ENCODE measurements around the gene SPDYE2.
"Not testable (repeated sequence)": the region's sequence is repeated elsewhere in the genome, so short reads cannot be mapped to it uniquely, and the experiment has no call there.

SPDYE2 gene

GRCh38 chr7:102540604-102541003, 10.4 kb upstream of the SPDYE2 start:
- DNase-seq (ENCODE audit: low read depth): not testable (repeated sequence)

DNA sequence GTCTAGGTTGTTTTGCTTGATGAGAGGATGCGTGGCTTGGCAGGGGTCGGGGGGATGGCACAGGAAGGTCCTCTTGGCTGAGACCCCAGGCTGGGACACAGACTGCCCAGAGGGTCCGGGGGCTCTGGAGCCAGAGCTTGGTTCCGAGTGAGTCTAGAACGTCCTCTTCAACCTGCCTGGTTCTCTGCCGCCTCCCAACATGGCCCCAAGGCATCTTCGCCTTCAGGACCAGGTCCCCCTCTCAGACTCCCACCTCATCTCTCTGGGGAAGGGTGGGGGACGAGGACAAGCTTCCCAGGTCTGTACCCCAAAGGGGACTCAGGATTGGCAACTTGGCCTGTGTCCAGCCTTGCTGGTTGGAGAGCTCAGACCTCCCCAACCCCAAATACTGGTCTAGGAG, 8.9 kb upstream of the SPDYE2 start:
- DNase-seq (ENCODE audit: low read depth): not testable (repeated sequence)

DNA sequence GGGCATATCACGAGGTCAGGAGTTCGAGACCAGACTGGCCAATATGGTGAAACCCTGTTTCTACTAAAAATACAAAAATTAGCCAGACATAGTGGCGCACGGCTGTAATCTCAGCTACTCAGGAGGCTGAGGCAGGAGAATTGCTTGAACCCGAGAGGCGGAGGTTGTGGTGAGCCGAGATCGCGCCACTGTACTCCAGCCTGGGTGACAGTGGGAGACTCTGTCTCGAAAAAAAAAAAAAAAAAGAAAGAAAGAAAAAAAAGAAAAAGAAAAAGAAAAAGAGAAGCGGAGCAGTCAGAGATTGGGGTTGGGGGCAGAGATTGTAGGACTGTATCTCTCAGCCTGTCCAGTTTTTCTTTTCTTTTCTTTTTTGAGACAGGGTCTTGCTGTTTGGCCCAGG, 8.3 kb upstream of the SPDYE2 start:
- DNase-seq (ENCODE audit: low read depth): not testable (repeated sequence)

DNA sequence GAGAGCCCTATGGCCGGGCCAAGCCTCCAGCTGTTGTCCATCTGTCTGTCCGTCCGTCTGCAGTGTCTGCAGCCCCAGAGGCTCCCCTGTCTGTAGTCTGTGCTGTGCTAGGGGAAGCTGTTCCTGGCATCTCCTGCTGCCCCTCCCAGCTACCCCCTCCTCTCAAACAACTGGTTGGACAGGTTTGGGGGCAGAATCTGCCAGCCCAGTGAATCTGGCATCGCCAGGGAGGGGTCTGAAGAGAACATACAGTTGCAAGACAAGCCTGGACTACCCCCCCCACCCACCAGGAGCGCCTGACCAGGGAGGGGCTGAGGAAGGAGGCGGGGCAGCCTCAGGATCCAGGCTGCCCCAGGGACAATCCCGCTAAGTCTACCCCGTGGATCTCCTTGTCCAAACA, 7.4 kb upstream of the SPDYE2 start, which contains the start of gene UPK3BL2:
UPK3BL2 (minus strand) TSS at position 101 of the 400 bp plus-strand sequence; CDS start at position 41, 60 bp downstream.
- DNase-seq (ENCODE audit: low read depth): not testable (repeated sequence)

DNA sequence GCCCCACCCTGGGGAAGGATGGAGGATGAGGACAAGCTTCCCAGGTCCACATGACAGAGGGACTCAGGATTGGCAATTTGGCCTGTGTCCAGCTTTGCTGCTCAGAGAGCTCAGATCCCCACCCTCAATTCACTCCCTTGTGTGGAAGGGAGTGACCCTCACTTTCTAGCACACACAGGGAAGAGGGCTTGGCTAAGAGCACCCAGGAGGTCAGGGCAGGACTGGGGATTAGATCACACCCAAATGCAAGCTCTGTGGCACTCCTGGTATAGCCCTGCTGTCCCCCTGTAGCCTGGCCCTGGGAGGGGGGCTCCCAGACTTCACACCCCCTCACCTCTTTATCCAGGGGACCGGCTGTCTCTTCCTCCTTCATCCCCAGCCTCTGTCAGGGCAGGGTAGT, 6.7 kb upstream of the SPDYE2 start:
- DNase-seq (ENCODE audit: low read depth): not testable (repeated sequence)

GRCh38 chr7:102545288-102545687, 5.7 kb upstream of the SPDYE2 start:
- DNase-seq (ENCODE audit: low read depth): not testable (repeated sequence)

- DNase-seq (ENCODE audit: low read depth): not testable (repeated sequence)
Observed at GRCh38 chr7:102546353-102546752, 4.7 kb upstream of the SPDYE2 start.

- DNase-seq (ENCODE audit: low read depth): not testable (repeated sequence)
Observed at GRCh38 chr7:102568620-102569019, 17.6 kb downstream of the SPDYE2 start.

DNA sequence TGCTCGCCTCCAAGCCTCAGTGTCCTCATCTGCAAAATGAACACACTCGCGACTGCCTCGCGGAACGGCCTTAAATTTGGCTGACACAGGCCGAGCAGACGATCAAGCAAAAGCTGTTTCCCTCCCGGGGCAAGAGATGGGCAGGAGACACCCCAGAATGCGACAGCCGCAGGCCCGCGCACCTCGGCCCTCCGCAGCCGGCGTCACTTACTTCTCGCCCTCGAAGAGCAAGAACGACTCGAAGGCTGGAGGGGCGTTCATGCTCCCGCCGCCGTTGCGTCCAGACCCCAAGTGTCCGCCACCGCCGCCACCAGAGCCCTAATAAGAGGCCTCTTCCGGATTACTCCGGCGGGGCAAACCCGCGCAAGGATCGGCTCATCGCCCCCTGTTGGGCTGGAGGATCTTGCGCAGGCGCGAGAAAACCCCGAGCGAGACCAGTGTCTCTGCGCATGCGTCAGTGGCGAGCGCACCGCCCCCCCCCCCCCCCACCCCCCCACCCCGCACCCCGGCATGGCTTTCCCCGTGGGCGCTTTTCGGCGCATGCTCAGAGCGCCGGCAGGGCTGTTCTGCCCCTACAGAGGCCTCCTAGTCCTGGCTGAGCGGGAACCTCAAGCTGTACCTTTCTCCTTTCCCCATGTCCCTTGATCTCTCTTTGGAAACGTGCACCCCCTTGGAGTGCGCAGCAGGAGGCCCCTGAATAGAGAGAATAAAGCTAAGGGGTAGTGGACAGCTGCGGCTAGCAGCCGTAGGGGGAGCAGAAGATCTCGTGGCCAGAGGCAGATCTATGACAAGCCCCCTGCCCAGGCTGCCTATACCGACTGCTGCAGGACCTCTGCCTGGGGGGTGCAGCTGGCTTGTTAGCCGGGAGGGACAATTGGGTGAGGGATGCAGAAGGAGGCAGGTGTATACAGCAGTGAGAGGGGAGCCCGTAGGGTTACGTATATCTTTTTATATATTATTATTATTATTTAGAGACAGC, 21.5 kb downstream of the SPDYE2 start, which contains the start of gene POLR2J3:
POLR2J3 (minus strand) TSS at position 323 of the 979 bp plus-strand sequence; CDS start at position 261, 62 bp downstream.
- DNase-seq (ENCODE audit: low read depth): not testable (repeated sequence)

DNA sequence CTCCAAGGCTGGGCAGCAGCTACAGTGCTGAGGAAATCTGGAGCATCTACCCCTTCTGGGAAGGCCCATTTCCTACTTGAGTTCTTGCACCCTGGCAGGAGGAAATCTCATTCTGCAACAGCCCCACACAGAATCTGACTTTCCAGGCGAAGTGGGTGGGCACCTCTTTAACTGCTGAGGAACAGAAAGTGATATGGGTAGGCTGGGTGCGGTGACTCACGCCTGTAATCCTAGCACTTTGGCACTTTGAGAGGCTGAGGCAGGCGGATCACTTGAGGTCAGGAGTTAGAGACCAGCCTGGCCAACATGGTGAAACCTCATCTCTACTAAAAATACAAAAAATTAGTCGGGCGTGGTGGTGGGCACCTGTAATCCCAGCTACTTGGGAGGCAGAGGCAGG, 23.6 kb downstream of the SPDYE2 start:
- DNase-seq (ENCODE audit: low read depth): not testable (repeated sequence)

GRCh38 chr7:102576363-102576762, 25.3 kb downstream of the SPDYE2 start:
- DNase-seq (ENCODE audit: low read depth): not testable (repeated sequence)

GRCh38 chr7:102577315-102578240, 26.6 kb downstream of the SPDYE2 start:
- DNase-seq (ENCODE audit: low read depth): not testable (repeated sequence)

- not testable (repeated sequence) for DNase-seq (ENCODE audit: low read depth)
Observed at GRCh38 chr7:102578486-102578885, 27.5 kb downstream of the SPDYE2 start.

DNA sequence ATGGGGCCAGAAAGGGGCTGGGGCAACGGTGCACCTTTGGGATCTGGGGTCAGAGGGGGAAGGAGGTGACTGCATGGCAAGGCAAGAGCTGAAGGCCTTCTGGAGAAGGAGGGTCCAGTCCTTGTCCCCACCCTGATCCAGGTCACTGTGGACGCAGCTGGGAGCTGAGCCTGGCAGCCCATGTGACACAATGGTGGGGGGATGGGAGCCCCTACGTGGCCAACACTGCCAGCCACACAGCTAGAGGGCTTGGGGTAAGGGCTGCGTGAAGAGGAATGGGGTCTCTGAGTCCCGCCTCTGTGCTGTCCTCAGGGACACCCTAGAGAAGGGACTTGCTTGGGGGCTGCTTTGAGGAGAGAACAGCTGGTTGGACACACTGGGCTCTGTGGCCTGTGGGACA, 30.7 kb downstream of the SPDYE2 start:
- not testable (repeated sequence) for DNase-seq (ENCODE audit: low read depth)

- not testable (repeated sequence) for DNase-seq (ENCODE audit: low read depth)
Observed at GRCh38 chr7:102583495-102583894, 32.5 kb downstream of the SPDYE2 start.

DNA sequence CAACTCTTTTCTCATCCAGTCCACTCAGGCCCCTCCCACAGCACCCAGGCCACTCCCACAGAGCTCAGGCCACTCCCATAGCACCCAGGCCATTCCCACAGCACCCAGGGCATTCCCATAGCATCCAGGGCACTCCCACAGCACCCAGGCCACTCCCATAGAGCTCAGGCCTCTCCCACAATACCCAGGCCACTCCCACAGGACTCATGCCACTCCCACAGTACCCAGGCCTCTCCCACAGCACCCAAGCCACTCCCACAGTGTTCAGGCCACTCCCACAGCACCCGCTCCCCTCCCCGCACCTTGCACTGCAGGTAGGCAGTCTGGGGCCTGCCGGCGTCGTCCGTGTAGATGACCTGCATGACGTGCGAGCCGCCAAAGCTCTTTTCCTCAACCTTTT, 38.8 kb downstream of the SPDYE2 start:
- not testable (repeated sequence) for DNase-seq (ENCODE audit: low read depth)

DNA sequence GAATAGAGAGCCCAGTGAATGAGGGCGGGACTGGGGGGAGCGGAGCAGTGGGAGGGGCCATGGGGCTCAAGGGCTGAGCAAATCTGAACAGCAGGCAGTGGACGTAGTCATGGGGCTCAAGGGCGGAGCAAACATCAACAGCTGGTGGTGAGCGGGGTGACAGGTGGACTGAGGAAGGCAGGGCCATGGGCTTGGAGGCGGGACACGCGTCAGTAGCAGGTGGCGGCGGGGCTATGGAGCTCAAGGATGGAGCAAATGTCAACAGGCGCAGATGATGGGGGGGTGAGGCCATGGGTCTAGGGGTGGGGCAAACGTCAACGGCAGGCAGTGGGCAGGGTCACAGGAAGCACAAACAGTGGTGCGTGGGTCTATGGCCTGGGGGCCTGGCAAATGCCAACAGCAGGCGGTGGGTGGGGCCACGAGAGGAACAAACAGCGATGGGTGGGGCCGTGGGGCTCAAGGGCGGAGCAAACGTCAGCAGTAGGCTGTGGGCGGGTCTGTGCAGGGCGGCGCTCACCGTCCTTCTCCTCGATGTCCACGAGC, 41.5 kb downstream of the SPDYE2 start:
- DNase-seq (ENCODE audit: low read depth): not testable (repeated sequence)

DNA sequence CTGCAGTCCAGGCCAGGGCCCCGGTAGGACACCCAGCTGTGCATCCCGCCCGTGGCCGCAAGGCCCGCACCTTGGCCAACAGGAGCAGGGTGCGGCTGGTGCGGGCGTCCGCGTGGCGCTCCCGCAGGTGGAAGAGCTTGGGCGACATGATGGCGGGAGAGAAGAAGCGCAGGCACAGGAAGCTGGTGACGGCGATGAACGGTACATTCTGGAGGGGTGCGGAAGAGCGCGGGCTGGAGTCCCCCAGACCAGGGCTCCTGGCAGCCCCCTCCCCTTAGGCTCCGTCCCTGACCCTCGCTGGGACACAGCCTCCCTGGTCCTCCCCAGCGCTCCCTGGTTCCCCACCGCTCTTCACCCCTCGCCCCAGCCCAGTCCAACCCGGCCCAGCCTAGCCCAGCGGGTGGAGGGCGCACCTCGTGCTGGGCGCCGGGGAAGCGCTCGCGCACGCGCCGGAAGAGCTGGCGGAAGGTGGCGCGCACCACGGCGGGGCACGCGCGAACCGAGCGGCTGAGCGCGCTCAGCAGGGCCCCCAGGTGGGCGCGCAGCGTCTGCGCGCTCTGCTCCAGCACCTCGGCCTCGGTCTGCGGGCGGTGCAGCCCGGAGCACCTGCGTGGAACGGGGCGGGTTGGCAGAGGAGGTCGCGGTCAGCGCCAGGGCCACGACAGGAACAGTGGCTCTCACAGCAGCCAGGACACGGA, 42.8 kb downstream of the SPDYE2 start:
- not testable (repeated sequence) for DNase-seq (ENCODE audit: low read depth)

DNA sequence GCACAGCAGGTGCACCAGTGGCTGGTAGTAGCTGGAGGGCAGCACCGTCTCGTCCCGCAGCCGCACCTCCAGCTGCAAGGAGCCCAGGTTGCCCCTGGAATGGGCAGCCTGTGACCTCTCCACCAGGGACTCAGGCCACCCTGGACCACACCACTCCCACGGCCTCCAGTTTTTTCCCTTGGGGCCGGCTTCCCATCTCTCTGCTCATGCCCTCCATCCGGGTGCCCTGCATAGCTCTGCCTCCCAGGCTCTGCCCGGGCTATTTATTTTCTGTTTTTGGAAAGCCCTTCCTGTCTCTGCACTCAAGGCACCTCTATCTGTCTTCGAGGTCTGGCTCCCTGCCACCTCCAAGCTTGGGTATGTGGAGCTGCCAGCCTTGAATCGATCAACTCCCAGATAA, 45.0 kb downstream of the SPDYE2 start:
- not testable (repeated sequence) for DNase-seq (ENCODE audit: low read depth)

GRCh38 chr7:102599699-102600098, 48.7 kb downstream of the SPDYE2 start:
- not testable (repeated sequence) for DNase-seq (ENCODE audit: low read depth)

- DNase-seq (ENCODE audit: low read depth): not testable (repeated sequence)
Observed at GRCh38 chr7:102602317-102602716, 51.3 kb downstream of the SPDYE2 start.
